ENCODE measurements around the gene MYH11.

Gene MYH11

DNA sequence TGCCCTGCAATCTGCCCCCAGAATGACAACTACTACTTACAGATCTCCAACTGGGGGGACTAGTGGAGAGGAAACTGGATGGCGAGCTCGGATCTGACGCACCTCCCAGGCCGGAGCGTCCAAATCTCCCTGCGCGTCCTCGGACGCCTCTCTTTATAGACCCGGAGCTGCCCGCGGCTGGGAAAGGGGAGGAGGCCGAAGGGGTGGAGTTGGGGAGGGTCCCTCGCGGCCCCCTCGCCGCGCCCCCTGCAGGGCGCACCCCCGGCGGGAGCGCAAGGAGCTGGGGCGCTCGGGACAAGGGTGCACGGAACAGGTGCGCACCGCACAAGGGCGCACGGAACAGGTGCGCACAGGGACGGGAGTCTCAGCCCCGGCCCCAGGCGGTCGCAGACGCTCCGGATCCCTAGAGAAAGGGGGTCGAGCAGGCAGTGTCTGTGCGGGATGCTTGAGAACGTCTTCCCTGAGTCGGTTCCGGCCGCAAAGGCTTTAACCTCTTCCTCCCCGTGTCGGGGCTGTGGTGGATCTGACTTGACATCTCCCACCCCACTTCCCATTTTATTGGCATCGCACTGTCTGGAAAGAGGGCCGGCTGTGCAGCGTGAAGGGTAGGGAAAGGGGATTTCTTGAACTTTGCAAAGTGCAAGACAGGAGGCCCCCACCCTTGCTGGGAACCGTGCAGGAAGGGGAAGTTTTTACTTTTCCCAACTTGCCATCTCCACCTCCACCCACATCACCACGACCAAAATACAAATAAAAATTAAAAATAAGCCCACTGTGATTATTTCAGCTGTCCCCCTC, at the start of gene MYH11:
Gene MYH11 (minus strand): TSS at position 128 of the 798 bp plus-strand sequence. CDS start 18,776 bp downstream, outside the sequence.
- peak within 1 kb of the TSS; percentile 19 for H3K4me3 ChIP-seq (replicated peaks; ENCODE audit: low read depth, low read length)

GRCh38 chr16:15906439-15906838, 49.6 kb upstream of the MYH11 start:
- no peak for DNase-seq (ENCODE audit: extremely low read depth, low read depth)
- TF ChIP-seq, protein P1, sequence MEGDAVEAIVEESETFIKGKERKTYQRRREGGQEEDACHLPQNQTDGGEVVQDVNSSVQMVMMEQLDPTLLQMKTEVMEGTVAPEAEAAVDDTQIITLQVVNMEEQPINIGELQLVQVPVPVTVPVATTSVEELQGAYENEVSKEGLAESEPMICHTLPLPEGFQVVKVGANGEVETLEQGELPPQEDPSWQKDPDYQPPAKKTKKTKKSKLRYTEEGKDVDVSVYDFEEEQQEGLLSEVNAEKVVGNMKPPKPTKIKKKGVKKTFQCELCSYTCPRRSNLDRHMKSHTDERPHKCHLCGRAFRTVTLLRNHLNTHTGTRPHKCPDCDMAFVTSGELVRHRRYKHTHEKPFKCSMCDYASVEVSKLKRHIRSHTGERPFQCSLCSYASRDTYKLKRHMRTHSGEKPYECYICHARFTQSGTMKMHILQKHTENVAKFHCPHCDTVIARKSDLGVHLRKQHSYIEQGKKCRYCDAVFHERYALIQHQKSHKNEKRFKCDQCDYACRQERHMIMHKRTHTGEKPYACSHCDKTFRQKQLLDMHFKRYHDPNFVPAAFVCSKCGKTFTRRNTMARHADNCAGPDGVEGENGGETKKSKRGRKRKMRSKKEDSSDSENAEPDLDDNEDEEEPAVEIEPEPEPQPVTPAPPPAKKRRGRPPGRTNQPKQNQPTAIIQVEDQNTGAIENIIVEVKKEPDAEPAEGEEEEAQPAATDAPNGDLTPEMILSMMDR (IDR thresholded peaks at IDR 0.05; ENCODE audit: low read depth, low read length, missing control alignments): no peak
- H3K4me3 ChIP-seq (replicated peaks; ENCODE audit: low read depth, low read length): no peak overlapping the region

More for the DNA sequence above, at the start of gene MYH11:
- DNase-seq (ENCODE audit: extremely low read depth, low read depth): no peak
- TF ChIP-seq, protein P1 (IDR thresholded peaks at IDR 0.05; ENCODE audit: low read depth, low read length, missing control alignments): no peak

GRCh38 chr16:15903960-15904359, 47.1 kb upstream of the MYH11 start:
- H3K4me3 ChIP-seq (replicated peaks; ENCODE audit: low read depth, low read length): no peak overlapping the region
- no peak for DNase-seq (ENCODE audit: extremely low read depth, low read depth)
- TF ChIP-seq, protein P1 (IDR thresholded peaks at IDR 0.05; ENCODE audit: low read depth, low read length, missing control alignments): no peak

DNA sequence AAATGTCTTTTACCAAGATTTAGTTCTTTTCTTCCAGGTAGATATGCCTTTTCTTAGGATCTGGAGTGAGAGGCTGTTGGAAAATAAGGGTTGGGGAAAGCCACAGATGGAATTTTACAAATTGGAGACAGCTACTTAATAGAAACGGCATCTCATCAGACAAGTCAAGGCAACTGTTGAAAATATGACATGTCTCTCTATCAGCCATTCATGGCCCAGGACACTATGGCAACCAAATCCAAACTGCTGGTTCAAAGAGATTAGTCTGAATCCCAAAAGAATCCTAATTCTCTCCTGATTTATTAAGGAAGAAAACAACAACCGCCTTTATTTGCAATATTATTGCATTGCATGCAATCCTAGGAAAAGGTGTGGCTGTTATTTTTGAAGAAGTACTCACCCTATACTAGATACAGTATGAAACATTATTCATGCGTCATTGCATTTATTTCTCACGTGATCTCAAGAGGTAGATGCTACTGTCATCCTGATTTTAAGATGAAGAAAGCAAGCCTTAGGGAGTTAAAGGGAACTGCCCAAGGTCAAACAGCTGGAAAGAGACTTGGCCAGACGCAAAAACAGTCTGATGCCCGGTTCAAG, 44.2 kb upstream of the MYH11 start:
- H3K4me3 ChIP-seq (replicated peaks; ENCODE audit: low read depth, low read length): no peak overlapping the region
- TF ChIP-seq, protein P1 (IDR thresholded peaks at IDR 0.05; ENCODE audit: low read depth, low read length, missing control alignments): no peak
- no peak for DNase-seq (ENCODE audit: extremely low read depth, low read depth)

DNA sequence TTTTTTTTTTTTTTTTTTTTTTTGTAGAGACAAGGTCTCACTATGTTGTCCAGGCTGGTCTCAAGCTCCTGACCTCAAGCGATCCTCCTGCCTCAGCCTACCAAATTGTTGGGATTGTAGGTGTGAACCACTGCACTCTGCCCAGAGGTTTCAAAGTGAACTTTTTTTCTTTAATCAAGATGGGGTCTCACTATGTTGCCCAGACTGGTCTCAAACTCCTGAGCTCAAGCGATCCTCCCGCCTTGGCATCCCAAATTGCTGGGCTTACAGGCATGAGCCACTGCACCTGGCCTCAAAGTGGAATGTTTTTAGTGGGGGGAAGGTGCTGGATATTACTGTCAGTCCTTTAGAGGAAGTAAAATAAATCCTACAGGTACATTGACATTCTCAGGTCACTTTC, 43.5 kb upstream of the MYH11 start:
- TF ChIP-seq, protein P1 (IDR thresholded peaks at IDR 0.05; ENCODE audit: low read depth, low read length, missing control alignments): no peak
- no peak for DNase-seq (ENCODE audit: extremely low read depth, low read depth)

DNA sequence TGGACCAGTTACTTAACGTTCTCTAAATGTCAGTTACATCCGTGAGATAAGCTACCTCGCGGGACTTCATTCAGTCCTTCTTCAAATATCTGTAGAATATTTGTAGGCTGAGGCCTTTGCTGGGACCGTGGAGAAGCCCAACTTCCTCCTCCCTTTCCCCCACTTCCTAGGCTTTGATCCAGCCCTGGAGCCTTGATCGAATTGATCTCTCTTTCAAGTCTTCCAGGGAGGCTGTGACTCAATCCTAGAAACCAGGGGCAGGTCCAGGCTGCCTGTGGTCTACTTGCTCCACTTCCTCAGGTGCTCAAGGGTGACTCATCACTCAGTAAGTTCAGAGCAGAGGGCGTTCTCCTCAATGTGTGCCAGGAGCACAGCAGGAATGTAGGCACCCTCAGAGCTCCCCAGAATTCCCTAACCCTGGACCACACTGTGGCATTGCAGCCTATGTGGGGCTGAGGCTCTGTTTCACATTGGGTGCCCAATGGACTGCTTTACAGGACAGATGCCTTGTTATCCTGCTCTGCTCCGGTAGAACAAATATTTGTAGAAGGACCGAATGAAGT, 42.8 kb upstream of the MYH11 start:
- TF ChIP-seq, protein P1 (IDR thresholded peaks at IDR 0.05; ENCODE audit: low read depth, low read length, missing control alignments): no peak
- no peak overlapping the region for H3K4me3 ChIP-seq (replicated peaks; ENCODE audit: low read depth, low read length)
- peak; percentile 67 for DNase-seq (ENCODE audit: extremely low read depth, low read depth)

More for the DNA sequence above, 43.5 kb upstream of the MYH11 start:
- H3K4me3 ChIP-seq (replicated peaks; ENCODE audit: low read depth, low read length): no peak overlapping the region

Data from HFF-Myc (cell line).